Measurements from ENCODE around the gene PTH1R.

- TF ChIP-seq CREB1 (IDR thresholded peaks at IDR 0.05; ENCODE audit: low read depth), result no peak
- TF ChIP-seq RAD21 (IDR thresholded peaks at IDR 0.05; ENCODE audit: low read depth), result no peak
- TF ChIP-seq TAF1 (IDR thresholded peaks at IDR 0.05; ENCODE audit: low read depth), result no peak; the same call in 1 of the 2 replicates
- TF ChIP-seq, protein P1, sequence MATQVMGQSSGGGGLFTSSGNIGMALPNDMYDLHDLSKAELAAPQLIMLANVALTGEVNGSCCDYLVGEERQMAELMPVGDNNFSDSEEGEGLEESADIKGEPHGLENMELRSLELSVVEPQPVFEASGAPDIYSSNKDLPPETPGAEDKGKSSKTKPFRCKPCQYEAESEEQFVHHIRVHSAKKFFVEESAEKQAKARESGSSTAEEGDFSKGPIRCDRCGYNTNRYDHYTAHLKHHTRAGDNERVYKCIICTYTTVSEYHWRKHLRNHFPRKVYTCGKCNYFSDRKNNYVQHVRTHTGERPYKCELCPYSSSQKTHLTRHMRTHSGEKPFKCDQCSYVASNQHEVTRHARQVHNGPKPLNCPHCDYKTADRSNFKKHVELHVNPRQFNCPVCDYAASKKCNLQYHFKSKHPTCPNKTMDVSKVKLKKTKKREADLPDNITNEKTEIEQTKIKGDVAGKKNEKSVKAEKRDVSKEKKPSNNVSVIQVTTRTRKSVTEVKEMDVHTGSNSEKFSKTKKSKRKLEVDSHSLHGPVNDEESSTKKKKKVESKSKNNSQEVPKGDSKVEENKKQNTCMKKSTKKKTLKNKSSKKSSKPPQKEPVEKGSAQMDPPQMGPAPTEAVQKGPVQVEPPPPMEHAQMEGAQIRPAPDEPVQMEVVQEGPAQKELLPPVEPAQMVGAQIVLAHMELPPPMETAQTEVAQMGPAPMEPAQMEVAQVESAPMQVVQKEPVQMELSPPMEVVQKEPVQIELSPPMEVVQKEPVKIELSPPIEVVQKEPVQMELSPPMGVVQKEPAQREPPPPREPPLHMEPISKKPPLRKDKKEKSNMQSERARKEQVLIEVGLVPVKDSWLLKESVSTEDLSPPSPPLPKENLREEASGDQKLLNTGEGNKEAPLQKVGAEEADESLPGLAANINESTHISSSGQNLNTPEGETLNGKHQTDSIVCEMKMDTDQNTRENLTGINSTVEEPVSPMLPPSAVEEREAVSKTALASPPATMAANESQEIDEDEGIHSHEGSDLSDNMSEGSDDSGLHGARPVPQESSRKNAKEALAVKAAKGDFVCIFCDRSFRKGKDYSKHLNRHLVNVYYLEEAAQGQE (IDR thresholded peaks at IDR 0.05; ENCODE audit: low read depth), result no peak
- no peak for TF ChIP-seq TEAD4 (IDR thresholded peaks at IDR 0.05)
- no peak for TF ChIP-seq FOXM1 (IDR thresholded peaks at IDR 0.05; ENCODE audit: borderline replicate concordance, low read depth)
- TF ChIP-seq EP300 (IDR thresholded peaks at IDR 0.05; ENCODE audit: borderline replicate concordance), result 0 out of 2 replicates have a peak, but pooled peaks have one; percentile 9
- TF ChIP-seq, protein P2, sequence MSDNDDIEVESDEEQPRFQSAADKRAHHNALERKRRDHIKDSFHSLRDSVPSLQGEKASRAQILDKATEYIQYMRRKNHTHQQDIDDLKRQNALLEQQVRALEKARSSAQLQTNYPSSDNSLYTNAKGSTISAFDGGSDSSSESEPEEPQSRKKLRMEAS (IDR thresholded peaks at IDR 0.05), result no peak
- TF ChIP-seq CEBPB (IDR thresholded peaks at IDR 0.05), result no peak
- TF ChIP-seq YY1 (IDR thresholded peaks at IDR 0.05; ENCODE audit: low read depth), result no peak
- TF ChIP-seq EGR1 (IDR thresholded peaks at IDR 0.05), result no peak
Observed at GRCh38 chr3:46845397-46845859, 32.1 kb upstream of the PTH1R start.

All from Ishikawa (cell line).